Activated CD8-positive, alpha-beta T cell treated with anti-CD3 and anti-CD28 coated beads for 36 hours (primary cell): ENCODE measurements around the gene IFI30. TPM values are rescaled to one million over a fixed set of nuclear protein-coding genes. Genes with fewer than 3 reads are reported as not detected.
A peak's percentile ranks its signal among the peaks of the same experiment; 100 is the strongest.

ENCODE experiments used
- ATAC-seq: fragments of 200-7000 bp; cut with Tn5 transposase; one replicate; pipeline ENCODE4 v1.10.0; 2021; ENCODE audit warnings: mild to moderate bottlenecking, moderate library complexity
- CTCF ChIA-PET: fragments of 350-600 bp; sonication (Branson Sonifier 250); formaldehyde crosslinking; loops from one replicate; lab custom pipeline; 2021; ENCODE audit warnings: antibody characterized with exemption; lab: Charles Lee
- POLR2A ChIA-PET: fragments of 350-600 bp; sonication (Branson Sonifier 250); formaldehyde crosslinking; loops from one replicate; lab custom pipeline; 2021; ENCODE audit warnings: antibody characterized with exemption; lab: Charles Lee
- DNase-seq: peaks from one replicate; pipeline ENCODE4 v3.0.0-alpha.2; 2020
- H3K27ac Mint-ChIP-seq: one replicate; pipeline ENCODE4 v1.8.0; 2021; ENCODE audit warnings: mild to moderate bottlenecking, mixed read lengths
- H3K27me3 Mint-ChIP-seq: one replicate; pipeline ENCODE4 v1.8.0; 2021; ENCODE audit warnings: mixed read lengths
- H3K36me3 Mint-ChIP-seq: one replicate; pipeline ENCODE4 v1.8.0; 2021; ENCODE audit warnings: low read depth, mixed read lengths
- H3K4me1 Mint-ChIP-seq: one replicate; pipeline ENCODE4 v1.8.0; 2021; ENCODE audit warnings: low read depth, mixed read lengths
- H3K4me3 Mint-ChIP-seq: one replicate; pipeline ENCODE4 v1.8.0; 2021; ENCODE audit warnings: mild to moderate bottlenecking, moderate library complexity, mixed read lengths
- H3K9me3 Mint-ChIP-seq: one replicate; pipeline ENCODE4 v1.8.0; 2021; ENCODE audit warnings: mixed read lengths
- CTCF ChIP-seq: fragments of 200-600 bp; IDR thresholded peaks from one replicate; pipeline ENCODE4 v1.8.0; 2022; ENCODE audit warnings: antibody characterized with exemption, mild to moderate bottlenecking
- intact Hi-C: fragments of 100-400 bp; cut with micrococcal nuclease; formaldehyde crosslinking; loops from one replicate; pipeline ENCODE4 v1.10.0; 2022
- total RNA-seq, 2 experiments: library from RNA; stranded (reverse); gene quantifications; one replicate each; pipeline ENCODE4 v1.2.3, GENCODE V29; 2021

Gene IFI30
- total RNA-seq, 2 experiments from 2014 or later = 21.9 to 22.9 TPM

DNA sequence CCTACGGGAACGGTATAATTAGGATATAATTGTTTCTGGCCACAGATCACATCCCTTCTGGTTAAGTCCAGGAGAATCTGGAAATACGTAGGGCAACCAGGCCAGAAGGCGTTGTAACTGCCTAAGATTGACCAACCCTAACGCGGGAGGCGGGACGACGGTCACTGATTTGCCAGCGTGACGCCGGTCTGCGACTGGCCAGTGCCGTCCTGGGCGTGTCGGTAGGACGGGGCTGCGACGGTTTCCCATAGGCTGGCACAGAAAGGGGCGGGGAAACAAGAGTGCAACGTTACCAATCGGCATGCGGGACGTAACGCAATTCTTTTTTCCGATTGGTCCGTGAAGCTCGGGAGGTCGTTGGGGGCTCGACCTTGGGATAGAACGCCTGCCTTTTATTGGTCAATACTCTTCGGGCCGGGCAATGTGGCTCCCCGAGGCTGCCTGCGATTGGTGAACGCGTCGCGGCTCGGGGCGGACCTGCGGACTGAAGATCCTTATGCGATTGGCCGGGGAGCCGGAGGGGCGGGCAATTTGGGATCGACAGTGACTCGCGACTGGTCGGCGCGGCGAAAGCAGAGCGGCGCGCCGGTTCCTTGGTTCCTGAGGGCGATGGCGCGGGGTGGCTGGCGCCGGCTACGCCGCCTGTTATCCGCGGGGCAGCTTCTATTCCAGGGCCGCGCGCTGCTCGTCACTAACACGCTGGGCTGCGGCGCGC is 19.2 kb downstream of the IFI30 start, which contains the start of gene MPV17L2:
Gene MPV17L2, plus strand, starts transcription at position 546 of the 715 bp plus-strand sequence. Its CDS starts 64 bp downstream, at position 610.
- no peak for TF ChIP-seq CTCF
- Mint-ChIP-seq H3K27ac (peak within 1 kb of the TSS; percentile 88), H3K9me3 (no peaks in the 10 kb centered on the region), H3K36me3 (peaks cover under 1% of the 10 kb centered on the region), H3K4me3 (peak within 1 kb of the TSS; percentile 79), H3K4me1 (peaks cover 20% of the 10 kb centered on the region), H3K27me3 (no peaks in the 10 kb centered on the region)
- CTCF ChIA-PET = interaction anchor here (0.6 to 5.3 kb wide), 20 partner anchors 9 to 221 kb away, joined by 3 to 52 read pairs (median 4); partner anchors contain the start of gene RAB3A
- intact Hi-C loops = no loop called here
- ATAC-seq (peak; percentile 93), DNase-seq (peak; percentile 99)
- POLR2A ChIA-PET = interaction anchor here (1.0 to 4.7 kb wide), 8 partner anchors 9 to 226 kb away, joined by 3 to 25 read pairs (median 4); partner anchors contain the start of genes RAB3A and SSBP4

- intact Hi-C loops = no loop called here
- H3K36me3 Mint-ChIP-seq = peaks cover 6% of the 10 kb centered on the region
- CTCF ChIA-PET = interaction anchor here (0.6 to 5.3 kb wide), 14 partner anchors 10 to 149 kb away, joined by 3 to 52 read pairs (median 4); partner anchors contain the start of gene RAB3A
- peak overlapping the region; percentile 88 for H3K27ac Mint-ChIP-seq
- POLR2A ChIA-PET = interaction anchor here (1.1 to 4.7 kb wide), 7 partner anchors 10 to 225 kb away, joined by 3 to 25 read pairs (median 4); partner anchors contain the start of genes JUND, RAB3A and SSBP4
- no peaks in the 10 kb centered on the region for H3K27me3 Mint-ChIP-seq
- ATAC-seq (no peak), DNase-seq (peak; percentile 18)
- H3K9me3 Mint-ChIP-seq = no peaks in the 10 kb centered on the region
- TF ChIP-seq CTCF = no peak
- peak overlapping the region; percentile 79 for H3K4me3 Mint-ChIP-seq
- peaks cover 20% of the 10 kb centered on the region for H3K4me1 Mint-ChIP-seq
Measured at GRCh38 chr19:18193388-18194180, 20.0 kb downstream of the IFI30 start.

DNA sequence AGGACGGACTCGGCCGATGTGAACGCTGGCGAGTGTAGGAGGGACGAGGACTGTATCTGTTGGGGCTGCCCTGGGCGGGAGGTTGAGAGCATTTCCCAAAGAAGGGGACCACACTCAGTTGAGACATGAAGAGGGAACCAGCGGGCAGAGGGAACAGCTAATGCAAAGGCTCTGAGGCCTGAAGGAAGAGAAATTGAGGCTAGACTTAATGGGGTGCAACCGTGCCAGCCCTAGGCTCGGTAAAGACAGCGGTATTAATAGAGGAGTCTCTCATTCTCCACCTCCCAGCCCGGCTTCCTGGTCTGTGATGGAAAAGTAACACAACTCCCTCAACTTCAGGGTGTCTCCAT is 20.5 kb downstream of the IFI30 start:
- ChIA-PET POLR2A (interaction anchor here (1.1 to 4.7 kb wide), 6 partner anchors 10 to 225 kb away, joined by 3 to 25 read pairs (median 4); partner anchors contain the start of genes JUND, RAB3A and SSBP4), CTCF (interaction anchor here (1.3 to 5.3 kb wide), 4 partner anchors 10 to 81 kb away, joined by 3 to 52 read pairs (median 4); partner anchors contain the start of gene RAB3A)
- H3K4me1 Mint-ChIP-seq = peaks cover 20% of the 10 kb centered on the region
- no peak for DNase-seq
- H3K36me3 Mint-ChIP-seq = peaks cover 10% of the 10 kb centered on the region
- no peaks in the 10 kb centered on the region for H3K9me3 Mint-ChIP-seq
- intact Hi-C loops = no loop called here
- no peaks in the 10 kb centered on the region for H3K27me3 Mint-ChIP-seq
- ATAC-seq = no peak
- H3K27ac Mint-ChIP-seq = peak overlapping the region; percentile 88
- TF ChIP-seq CTCF = no peak
- H3K4me3 Mint-ChIP-seq = peak overlapping the region; percentile 79

- intact Hi-C loops = no loop called here
- H3K27ac Mint-ChIP-seq = peak overlapping the region; percentile 75
Measured at GRCh38 chr19:18194554-18195238, 21.1 kb downstream of the IFI30 start.

More at GRCh38 chr19:18194554-18195238, 21.1 kb downstream of the IFI30 start:
- H3K27me3 Mint-ChIP-seq = no peaks in the 10 kb centered on the region
- peaks cover 20% of the 10 kb centered on the region for H3K4me1 Mint-ChIP-seq
- CTCF ChIA-PET = interaction anchor here (1.3 to 5.3 kb wide), 4 partner anchors 9 to 81 kb away, joined by 3 to 52 read pairs (median 4); partner anchors contain the start of gene RAB3A
- ATAC-seq = no peak
- no peak for TF ChIP-seq CTCF
- peak overlapping the region; percentile 79 for H3K4me3 Mint-ChIP-seq
- POLR2A ChIA-PET = interaction anchor here (1.4 to 4.7 kb wide), 3 partner anchors 10 to 224 kb away, joined by 3 to 25 read pairs (median 4); partner anchors contain the start of genes JUND, RAB3A and SSBP4
- no peaks in the 10 kb centered on the region for H3K9me3 Mint-ChIP-seq
- H3K36me3 Mint-ChIP-seq = peaks cover 10% of the 10 kb centered on the region
- DNase-seq = peak; percentile 59
